Peyer's patch (tissue), 4 donors: Measurements from ENCODE around the gene TSSC4.

Source experiments
- POLR2A ChIP-seq, 2 donors: fragments of 450-650 bp; IDR thresholded peaks; one replicate each; pipeline ENCODE4 v1.5.1; 2017; ENCODE audit warnings: antibody characterized with exemption in 2 of 2, mild to moderate bottlenecking in 2 of 2, moderate library complexity in 2 of 2
- TF ChIP-seq, protein P1 (sequence below), 6 experiments: fragments of 450-650 bp in 4 of 6; fragments of 200-600 bp in 2 of 6; sonication (generic) in 1 of 6; IDR thresholded peaks; one replicate each; pipeline ENCODE4 v1.5.1; 2017 to 2019; ENCODE audit warnings: antibody characterized with exemption in 6 of 6, mild to moderate bottlenecking in 3 of 6, moderate library complexity in 1 of 6

DNA sequence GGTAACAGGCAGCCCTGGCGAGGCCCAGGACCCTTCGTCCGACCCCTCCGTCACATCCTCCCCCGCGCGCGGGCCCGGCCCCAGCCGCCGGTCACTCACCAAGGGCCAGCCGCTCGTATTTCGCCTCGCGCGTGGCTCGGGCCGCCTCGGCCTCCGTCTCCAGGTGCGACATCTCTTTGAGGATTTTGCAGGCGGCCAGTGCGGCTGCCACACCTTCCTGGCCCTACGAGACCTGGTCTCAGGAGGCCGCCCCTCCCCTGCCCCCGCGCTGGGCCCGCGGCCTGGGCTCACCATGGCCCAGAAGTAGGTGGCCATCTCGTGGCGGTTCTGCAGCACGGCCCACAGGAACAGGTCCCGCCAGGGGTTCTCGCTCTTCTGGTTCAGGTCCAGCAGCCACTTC lies 14.1 kb downstream of the TSSC4 start:
- TF ChIP-seq, protein P1, sequence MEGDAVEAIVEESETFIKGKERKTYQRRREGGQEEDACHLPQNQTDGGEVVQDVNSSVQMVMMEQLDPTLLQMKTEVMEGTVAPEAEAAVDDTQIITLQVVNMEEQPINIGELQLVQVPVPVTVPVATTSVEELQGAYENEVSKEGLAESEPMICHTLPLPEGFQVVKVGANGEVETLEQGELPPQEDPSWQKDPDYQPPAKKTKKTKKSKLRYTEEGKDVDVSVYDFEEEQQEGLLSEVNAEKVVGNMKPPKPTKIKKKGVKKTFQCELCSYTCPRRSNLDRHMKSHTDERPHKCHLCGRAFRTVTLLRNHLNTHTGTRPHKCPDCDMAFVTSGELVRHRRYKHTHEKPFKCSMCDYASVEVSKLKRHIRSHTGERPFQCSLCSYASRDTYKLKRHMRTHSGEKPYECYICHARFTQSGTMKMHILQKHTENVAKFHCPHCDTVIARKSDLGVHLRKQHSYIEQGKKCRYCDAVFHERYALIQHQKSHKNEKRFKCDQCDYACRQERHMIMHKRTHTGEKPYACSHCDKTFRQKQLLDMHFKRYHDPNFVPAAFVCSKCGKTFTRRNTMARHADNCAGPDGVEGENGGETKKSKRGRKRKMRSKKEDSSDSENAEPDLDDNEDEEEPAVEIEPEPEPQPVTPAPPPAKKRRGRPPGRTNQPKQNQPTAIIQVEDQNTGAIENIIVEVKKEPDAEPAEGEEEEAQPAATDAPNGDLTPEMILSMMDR (IDR thresholded peaks at IDR 0.05), result no peak
- no peak for TF ChIP-seq POLR2A (IDR thresholded peaks at IDR 0.05)
